GM12892 (cell line): Measurements from ENCODE around the gene LMAN1L.

Experiments used
- POLR2A ChIP-seq: IDR thresholded peaks from 2 replicates; pipeline ENCODE4 v1.6.1; 2011; ENCODE audit warnings: low read depth, low read length, control low read depth
- POLR2AphosphoS5 ChIP-seq: IDR thresholded peaks from 2 replicates; pipeline ENCODE4 v1.6.1; 2011; ENCODE audit warnings: low read depth, low read length, control low read depth
- TAF1 ChIP-seq: IDR thresholded peaks from 2 replicates; pipeline ENCODE4 v1.6.1; 2011; ENCODE audit warnings: low read depth, mild to moderate bottlenecking, control low read depth, low read length, borderline replicate concordance

- TF ChIP-seq POLR2A (peak; percentile 92), POLR2AphosphoS5 (peak; percentile 80; the same call in 1 of the 2 replicates), TAF1 (peak; percentile 95)
Observed at GRCh38 chr15:74788683-74789151, 23.9 kb upstream of the LMAN1L start.
